HCT116 (cell line): Measurements from ENCODE around the gene MAP4. TPM values are rescaled to one million over a fixed set of nuclear protein-coding genes. Genes with fewer than 3 reads are reported as not detected.

Experiments
- ATAC-seq: fragments of 200-7000 bp; cut with Tn5 transposase; 2 replicates; pipeline ENCODE4 v1.9.1; 2020; ENCODE audit warnings: mild to moderate bottlenecking, moderate library complexity
- BruUV-seq: library from RNA; stranded (reverse); fragments of 400-500 nt; replicated peaks from 2 replicates; lab custom pipeline; 2021; lab: Mats Ljungman, UMichigan
- CTCF ChIA-PET: fragments of 300-600 bp; sonication (Branson Sonifier 250); formaldehyde crosslinking; loops from one replicate; lab custom pipeline; 2021; ENCODE audit warnings: antibody characterized with exemption; lab: Charles Lee
- POLR2A ChIA-PET: fragments of 300-600, 350-600 bp; sonication (Branson Sonifier 250); formaldehyde crosslinking; loops from one replicate; lab custom pipeline; 2021; ENCODE audit warnings: antibody characterized with exemption; lab: Charles Lee
- RAD21 ChIA-PET, 2 experiments: fragments of 300-600 bp; sonication (Branson Sonifier 250); formaldehyde crosslinking; loops; one replicate each; lab custom pipeline; 2023; ENCODE audit warnings: low total read pairs in 2 of 2; ENCODE audit not compliant: uncharacterized antibody in 2 of 2, unreplicated experiment in 2 of 2, low non-redundant PET in 1 of 2; lab: Charles Lee
- DNase-seq: peaks from one replicate; pipeline ENCODE4 v3.0.0-alpha.2; 2010; ENCODE audit warnings: low read depth, low spot score
- H2AFZ ChIP-seq: fragments of 200-600 bp; shearing (Covaris generic), sonication (generic); 2 replicates; pipeline ENCODE4 v1.6.1; 2017; ENCODE audit warnings: low read depth, mixed run types, mixed read lengths, antibody characterized with exemption, low read length; ENCODE audit not compliant: poor library complexity, severe bottlenecking
- H3K27ac ChIP-seq: 2 replicates; pipeline ENCODE4 v1.5.1; 2012; ENCODE audit warnings: low read depth, low read length
- H3K27me3 ChIP-seq: fragments of 200-600 bp; sonication (generic); 2 replicates; pipeline ENCODE4 v1.6.1; 2016; ENCODE audit warnings: mixed run types, low read length, mixed read lengths; ENCODE audit not compliant: insufficient read depth
- H3K36me3 ChIP-seq, 2 experiments: fragments of 200-500 bp in 1 of 2; fragments of 200-600 bp in 1 of 2; sonication (Bioruptor generic) in 1 of 2; sonication (generic) in 1 of 2; 2 replicates each; pipeline versions ENCODE4 v1.5.1 to v1.6.1; 2014 to 2016; ENCODE audit warnings: low read length in 2 of 2, inconsistent platforms in 1 of 2, mixed read lengths in 1 of 2, mixed run types in 1 of 2; ENCODE audit not compliant: insufficient read depth in 2 of 2, control insufficient read depth in 1 of 2
- H3K4me1 ChIP-seq, 2 experiments: fragments of 200-600 bp in 1 of 2; sonication (generic) in 1 of 2; 2 replicates each; pipeline versions ENCODE4 v1.5.1 to v1.6.1; 2012 to 2017; ENCODE audit warnings: low read length in 2 of 2, inconsistent platforms in 1 of 2, mild to moderate bottlenecking in 1 of 2, mixed read lengths in 1 of 2, mixed run types in 1 of 2, moderate library complexity in 1 of 2; ENCODE audit not compliant: insufficient read depth in 2 of 2, control insufficient read depth in 1 of 2
- H3K4me2 ChIP-seq: fragments of 200-600 bp; sonication (generic); 2 replicates; pipeline ENCODE4 v1.6.1; 2017; ENCODE audit warnings: mixed run types, low read length, mixed read lengths
- H3K4me3 ChIP-seq, 2 experiments: fragments of 200-600 bp in 1 of 2; sonication (generic) in 1 of 2; replicated peaks in 1 of 2; 2 replicates each; pipeline ENCODE4 v1.5.1; 2011 to 2016; ENCODE audit warnings: low read length in 2 of 2, control low read depth in 1 of 2, low read depth in 1 of 2, mild to moderate bottlenecking in 1 of 2, mixed read lengths in 1 of 2, mixed run types in 1 of 2
- H3K79me2 ChIP-seq: fragments of 200-600 bp; sonication (generic); 2 replicates; pipeline ENCODE4 v1.6.1; 2017; ENCODE audit warnings: mild to moderate bottlenecking, mixed run types, low read length, moderate library complexity, mixed read lengths; ENCODE audit not compliant: insufficient read depth
- H3K9ac ChIP-seq: fragments of 200-600 bp; sonication (generic); 2 replicates; pipeline ENCODE4 v1.6.1; 2016; ENCODE audit warnings: low read length, mixed read lengths
- H3K9me2 ChIP-seq: fragments of 200-600 bp; sonication (generic), shearing (Covaris generic); 2 replicates; pipeline ENCODE4 v1.6.1; 2017; ENCODE audit warnings: mixed run types, mild to moderate bottlenecking, moderate library complexity; ENCODE audit not compliant: insufficient read depth
- H3K9me3 ChIP-seq, 2 experiments: fragments of 200-500 bp in 1 of 2; fragments of 200-600 bp in 1 of 2; sonication (Bioruptor generic) in 1 of 2; sonication (generic) in 1 of 2; 2 replicates each; pipeline ENCODE4 v1.6.1; 2014 to 2017; ENCODE audit warnings: low read length in 2 of 2, mixed read lengths in 2 of 2, inconsistent platforms in 1 of 2, low read depth in 1 of 2, mild to moderate bottlenecking in 1 of 2, mixed run types in 1 of 2, moderate library complexity in 1 of 2; ENCODE audit not compliant: control insufficient read depth in 1 of 2, insufficient read depth in 1 of 2
- H4K20me1 ChIP-seq: fragments of 200-600 bp; sonication (generic), shearing (Covaris generic); 2 replicates; pipeline ENCODE4 v1.6.1; 2017; ENCODE audit warnings: mixed run types, mild to moderate bottlenecking, moderate library complexity; ENCODE audit not compliant: insufficient read depth
- CEBPB ChIP-seq: IDR thresholded peaks from 2 replicates; pipeline ENCODE4 v1.6.1; 2012; ENCODE audit warnings: low read depth
- ELF1 ChIP-seq: IDR thresholded peaks from 2 replicates; pipeline ENCODE4 v1.6.1; 2012; ENCODE audit warnings: low read depth, borderline replicate concordance
- EZH2 ChIP-seq: fragments of 200-600 bp; sonication (generic); IDR thresholded peaks from 2 replicates; pipeline ENCODE4 v1.6.1; 2017; ENCODE audit warnings: antibody characterized with exemption, mixed run types
- JUND ChIP-seq: IDR thresholded peaks from 2 replicates; pipeline ENCODE4 v1.6.1; 2012
- MAX ChIP-seq: IDR thresholded peaks from 2 replicates; pipeline ENCODE4 v1.6.1; 2012
- POLR2A ChIP-seq: IDR thresholded peaks from 2 replicates; pipeline ENCODE4 v1.7.0; 2011; ENCODE audit warnings: borderline replicate concordance; ENCODE audit not compliant: insufficient read depth, insufficient read length; ENCODE audit errors: extremely low read depth
- SP1 ChIP-seq: IDR thresholded peaks from 2 replicates; pipeline ENCODE4 v1.6.1; 2012; ENCODE audit warnings: low read depth
- TCF7L2 ChIP-seq: IDR thresholded peaks from 2 replicates; pipeline ENCODE4 v1.7.0; 2011; ENCODE audit warnings: borderline replicate concordance, inconsistent platforms; ENCODE audit not compliant: insufficient read depth, insufficient read length; ENCODE audit errors: extremely low read depth
- ZNF274 ChIP-seq: fragments of 200-500 bp; sonication (Bioruptor generic); IDR thresholded peaks from 2 replicates; pipeline ENCODE4 v1.6.1; 2014; ENCODE audit warnings: mild to moderate bottlenecking, low read depth, low read length, inconsistent platforms
- intact Hi-C: fragments of 100-400 bp; cut with micrococcal nuclease; formaldehyde crosslinking; loops from 2 replicates; pipeline ENCODE4 v1.10.0; 2022
- total RNA-seq: library from RNA; stranded (reverse); gene quantifications from one replicate; pipeline ENCODE4 v1.2.1, GENCODE V29; 2021; ENCODE audit not compliant: unreplicated experiment
- TF ChIP-seq, protein P1 (sequence below): IDR thresholded peaks from 2 replicates; pipeline ENCODE4 v1.6.1; 2012
- TF ChIP-seq, protein P2 (sequence below): IDR thresholded peaks from 2 replicates; pipeline ENCODE4 v1.6.1; 2011; ENCODE audit warnings: mild to moderate bottlenecking, low read length, moderate library complexity; ENCODE audit not compliant: insufficient replicate concordance; ENCODE audit errors: extremely low read depth

Gene MAP4
- total RNA-seq, 1 experiment from 2014 or later, result 200 TPM

DNA sequence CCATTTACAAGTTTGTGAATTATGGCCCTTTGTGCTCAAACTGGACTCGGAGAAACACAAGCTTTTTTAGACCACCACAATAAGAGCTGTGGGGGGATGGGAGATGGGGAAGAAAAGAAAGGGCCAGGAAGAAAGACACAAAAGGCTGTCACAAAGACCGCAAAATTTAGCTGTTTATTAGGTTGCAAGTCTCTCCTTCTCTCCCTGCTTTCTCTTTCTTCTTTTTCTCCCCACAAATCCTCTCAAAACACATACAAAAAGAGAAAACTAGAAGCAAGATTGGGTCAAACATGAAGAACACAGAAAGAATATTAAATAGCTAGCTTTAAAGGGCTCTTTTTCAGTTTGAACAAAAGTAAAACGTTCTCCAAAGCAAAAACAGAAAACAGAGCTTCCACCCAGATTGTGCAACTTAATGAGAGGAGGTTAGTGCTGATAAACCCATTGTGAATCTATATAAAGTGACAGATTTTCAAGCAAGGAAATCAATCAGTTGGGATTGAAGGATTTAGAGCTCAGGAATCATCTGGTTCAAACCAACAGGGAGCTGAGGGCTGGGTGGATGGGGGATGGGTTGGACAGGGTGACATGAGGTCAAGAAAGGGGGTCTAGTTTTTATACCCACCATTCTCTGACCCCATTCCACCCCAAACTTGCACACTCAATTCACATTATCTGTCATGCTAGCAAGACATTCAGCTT, 125.9 kb downstream of the MAP4 start:
- Histone ChIP-seq H3K27ac (no peak overlapping the region), H3K9me2 (no peaks in the 10 kb centered on the region), H3K36me3 (peaks cover 3 to 11% of the 10 kb centered on the region in 2 experiments; a peak in 3 of 4 replicates), H3K27me3 (no peaks in the 10 kb centered on the region), H2AFZ (no peak overlapping the region), H3K4me1 (0 out of 4 replicates have a peak, but pooled peaks cover 0 to 5% of the 10 kb centered on the region in 2 experiments), H3K4me2 (no peak overlapping the region), H3K4me3 (no peak overlapping the region), H3K9ac (no peak overlapping the region), H3K9me3 (no peaks in the 10 kb centered on the region), H3K79me2 (0 out of 2 replicates have a peak, but pooled peaks cover 4% of the 10 kb centered on the region), H4K20me1 (peaks cover 7% of the 10 kb centered on the region; the same call in 1 of the 2 replicates)
- BruUV-seq, result no TSS peak
- POLR2A ChIA-PET, result no interaction called here
- DNase-seq (no peak), ATAC-seq (no peak)
- CTCF ChIA-PET, result interaction anchor here (1.0 kb wide), 1 partner anchor 100 kb away, joined by 3 read pairs; no protein-coding TSS in a partner anchor
- TF ChIP-seq, protein P1, sequence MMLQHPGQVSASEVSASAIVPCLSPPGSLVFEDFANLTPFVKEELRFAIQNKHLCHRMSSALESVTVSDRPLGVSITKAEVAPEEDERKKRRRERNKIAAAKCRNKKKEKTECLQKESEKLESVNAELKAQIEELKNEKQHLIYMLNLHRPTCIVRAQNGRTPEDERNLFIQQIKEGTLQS, result no peak
- no peak for TF ChIP-seq TCF7L2
- no peak for TF ChIP-seq CEBPB
- TF ChIP-seq, protein P2, sequence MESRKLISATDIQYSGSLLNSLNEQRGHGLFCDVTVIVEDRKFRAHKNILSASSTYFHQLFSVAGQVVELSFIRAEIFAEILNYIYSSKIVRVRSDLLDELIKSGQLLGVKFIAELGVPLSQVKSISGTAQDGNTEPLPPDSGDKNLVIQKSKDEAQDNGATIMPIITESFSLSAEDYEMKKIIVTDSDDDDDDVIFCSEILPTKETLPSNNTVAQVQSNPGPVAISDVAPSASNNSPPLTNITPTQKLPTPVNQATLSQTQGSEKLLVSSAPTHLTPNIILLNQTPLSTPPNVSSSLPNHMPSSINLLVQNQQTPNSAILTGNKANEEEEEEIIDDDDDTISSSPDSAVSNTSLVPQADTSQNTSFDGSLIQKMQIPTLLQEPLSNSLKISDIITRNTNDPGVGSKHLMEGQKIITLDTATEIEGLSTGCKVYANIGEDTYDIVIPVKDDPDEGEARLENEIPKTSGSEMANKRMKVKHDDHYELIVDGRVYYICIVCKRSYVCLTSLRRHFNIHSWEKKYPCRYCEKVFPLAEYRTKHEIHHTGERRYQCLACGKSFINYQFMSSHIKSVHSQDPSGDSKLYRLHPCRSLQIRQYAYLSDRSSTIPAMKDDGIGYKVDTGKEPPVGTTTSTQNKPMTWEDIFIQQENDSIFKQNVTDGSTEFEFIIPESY, result no peak
- TF ChIP-seq MAX, result no peak
- no peak for TF ChIP-seq ZNF274
- no peak for TF ChIP-seq ELF1
- TF ChIP-seq JUND, result no peak
- TF ChIP-seq SP1, result no peak
- TF ChIP-seq POLR2A, result no peak
- TF ChIP-seq EZH2, result no peak
- intact Hi-C loops, result no loop called here
- RAD21 ChIA-PET, result no interaction called here
